DND-41 (cell line): ENCODE results near the gene DTX1.
A peak's percentile ranks its signal among the peaks of the same experiment; 100 is the strongest.

Experiments
- ATAC-seq: fragments of 200-7000 bp; cut with Tn5 transposase; 3 replicates; pipeline ENCODE4 v1.9.1; 2021; ENCODE audit warnings: low read depth; ENCODE audit not compliant: insufficient read depth
- DNase-seq: peaks from one replicate; pipeline ENCODE4 v3.0.0-alpha.2; 2020
- H2AFZ ChIP-seq: 2 replicates; pipeline ENCODE4 v1.6.0; 2012; ENCODE audit warnings: low read depth, low read length
- H3K27ac ChIP-seq: 2 replicates; pipeline ENCODE4 v1.5.1; 2012; ENCODE audit warnings: low read length, inconsistent platforms
- H3K27me3 ChIP-seq: fragments of 200-600 bp; sonication (generic); 2 replicates; pipeline ENCODE4 v1.6.0; 2012; ENCODE audit warnings: low read length, mild to moderate bottlenecking, inconsistent platforms; ENCODE audit not compliant: insufficient read depth, poor library complexity
- H3K36me3 ChIP-seq: 2 replicates; pipeline ENCODE4 v1.5.1; 2012; ENCODE audit warnings: low read length, inconsistent platforms; ENCODE audit not compliant: insufficient read depth
- H3K4me1 ChIP-seq: 2 replicates; pipeline ENCODE4 v1.5.1; 2012; ENCODE audit warnings: mild to moderate bottlenecking, low read length; ENCODE audit not compliant: insufficient read depth
- H3K4me2 ChIP-seq: 2 replicates; pipeline ENCODE4 v1.6.0; 2012; ENCODE audit warnings: mild to moderate bottlenecking, moderate library complexity, low read length, inconsistent platforms; ENCODE audit not compliant: insufficient read depth
- H3K4me3 ChIP-seq, 2 experiments: fragments of 200-600 bp in 1 of 2; shearing (Covaris generic) in 1 of 2; 2 replicates each; pipeline ENCODE4 v1.5.1; 2012 to 2016; ENCODE audit warnings: inconsistent platforms in 2 of 2, low read length in 2 of 2, mild to moderate bottlenecking in 2 of 2, low read depth in 1 of 2, moderate library complexity in 1 of 2
- H3K79me2 ChIP-seq: 2 replicates; pipeline ENCODE4 v1.6.0; 2012; ENCODE audit warnings: low read length, inconsistent platforms; ENCODE audit not compliant: insufficient read depth
- H3K9ac ChIP-seq: 2 replicates; pipeline ENCODE4 v1.6.0; 2012; ENCODE audit warnings: low read depth, mild to moderate bottlenecking, inconsistent platforms, low read length, moderate library complexity
- H3K9me3 ChIP-seq: 2 replicates; pipeline ENCODE4 v1.5.1; 2012; ENCODE audit warnings: low read length, moderate library complexity, mild to moderate bottlenecking, inconsistent platforms; ENCODE audit not compliant: insufficient read depth, severe bottlenecking
- H4K20me1 ChIP-seq: 2 replicates; pipeline ENCODE4 v1.6.0; 2012; ENCODE audit warnings: low read length; ENCODE audit not compliant: insufficient read depth
- CTCF ChIP-seq: IDR thresholded peaks from 2 replicates; pipeline ENCODE4 v1.5.1; 2012; ENCODE audit warnings: borderline replicate concordance, low read length, moderate library complexity, mild to moderate bottlenecking; ENCODE audit not compliant: poor library complexity, severe bottlenecking; ENCODE audit errors: extremely low read depth
- EZH2 ChIP-seq: IDR thresholded peaks from 3 replicates; pipeline ENCODE4 v1.6.1; 2012; ENCODE audit warnings: borderline replicate concordance, low read depth, mild to moderate bottlenecking, moderate library complexity, low read length, inconsistent platforms; ENCODE audit not compliant: severe bottlenecking

DTX1 gene

GRCh38 chr12:113099764-113100163, 43.2 kb downstream of the DTX1 start:
- H3K9ac ChIP-seq = peak overlapping the region; percentile 3; the same call in 1 of the 2 replicates
- peaks cover 39% of the 10 kb centered on the region for H3K4me1 ChIP-seq
- DNase-seq (peak; percentile 54), ATAC-seq (peak; percentile 25; the same call in 2 of the 3 replicates)
- H3K9me3 ChIP-seq = no peaks in the 10 kb centered on the region
- H3K4me3 ChIP-seq = no peak overlapping the region
- peaks cover 39% of the 10 kb centered on the region for H3K36me3 ChIP-seq
- H2AFZ ChIP-seq = no peak overlapping the region
- TF ChIP-seq CTCF (no peak), EZH2 (no peak)
- H4K20me1 ChIP-seq = no peaks in the 10 kb centered on the region
- H3K4me2 ChIP-seq = no peak overlapping the region
- H3K79me2 ChIP-seq = no peaks in the 10 kb centered on the region
- peak overlapping the region; percentile 75 for H3K27ac ChIP-seq
- H3K27me3 ChIP-seq = no peaks in the 10 kb centered on the region

- H3K79me2 ChIP-seq = no peaks in the 10 kb centered on the region
- ATAC-seq = no peak
- H3K9ac ChIP-seq = no peak overlapping the region
- no peak overlapping the region for H3K27ac ChIP-seq
- no peak for DNase-seq
- peaks cover 22% of the 10 kb centered on the region for H3K4me1 ChIP-seq
- H3K4me2 ChIP-seq = no peak overlapping the region
- H4K20me1 ChIP-seq = no peaks in the 10 kb centered on the region
- no peak overlapping the region for H2AFZ ChIP-seq
- H3K27me3 ChIP-seq = no peaks in the 10 kb centered on the region
- peaks cover 19% of the 10 kb centered on the region for H3K36me3 ChIP-seq
- H3K9me3 ChIP-seq = no peaks in the 10 kb centered on the region
- H3K4me3 ChIP-seq = no peak overlapping the region
- TF ChIP-seq EZH2 (no peak), CTCF (no peak)
Measured at GRCh38 chr12:113101751-113102150, 45.2 kb downstream of the DTX1 start.

- Histone ChIP-seq H3K27me3 (no peaks in the 10 kb centered on the region), H2AFZ (no peak overlapping the region), H3K4me1 (peaks cover 11% of the 10 kb centered on the region), H4K20me1 (no peaks in the 10 kb centered on the region), H3K9me3 (no peaks in the 10 kb centered on the region), H3K4me3 (no peak overlapping the region), H3K4me2 (no peak overlapping the region), H3K9ac (no peak overlapping the region), H3K79me2 (no peaks in the 10 kb centered on the region), H3K27ac (no peak overlapping the region), H3K36me3 (peaks cover 9% of the 10 kb centered on the region)
- DNase-seq (no peak), ATAC-seq (no peak)
- TF ChIP-seq CTCF (no peak), EZH2 (no peak)
Measured at GRCh38 chr12:113102811-113103210, 46.3 kb downstream of the DTX1 start.

- DNase-seq = no peak
- H3K9ac ChIP-seq = no peak overlapping the region
- H2AFZ ChIP-seq = no peak overlapping the region
Measured at GRCh38 chr12:113103756-113104450, 47.4 kb downstream of the DTX1 start.

More at GRCh38 chr12:113103756-113104450, 47.4 kb downstream of the DTX1 start:
- H3K27ac ChIP-seq = no peak overlapping the region
- no peak overlapping the region for H3K4me2 ChIP-seq
- no peak for ATAC-seq
- no peaks in the 10 kb centered on the region for H3K9me3 ChIP-seq
- no peaks in the 10 kb centered on the region for H3K79me2 ChIP-seq
- TF ChIP-seq CTCF (no peak), EZH2 (no peak)
- no peak overlapping the region for H3K4me3 ChIP-seq
- H3K27me3 ChIP-seq = no peaks in the 10 kb centered on the region
- peaks cover under 1% of the 10 kb centered on the region; the same call in 1 of the 2 replicates for H3K4me1 ChIP-seq
- H4K20me1 ChIP-seq = no peaks in the 10 kb centered on the region
- no peaks in the 10 kb centered on the region for H3K36me3 ChIP-seq
